IMR-90 (cell line): ENCODE measurements around the gene LTBP2. TPM values are rescaled to one million over a fixed set of nuclear protein-coding genes. Genes with fewer than 3 reads are reported as not detected.
A peak's percentile ranks its signal among the peaks of the same experiment; 100 is the strongest.

Source experiments
- ATAC-seq: fragments of 200-7000 bp; cut with Tn5 transposase; 2 replicates; pipeline ENCODE4 v1.9.1; 2020; ENCODE audit warnings: low read depth, mild to moderate bottlenecking, moderate library complexity
- BruUV-seq: library from RNA; stranded (reverse); fragments of 400-500 nt; replicated peaks from 2 replicates; lab custom pipeline; 2021; lab: Mats Ljungman, UMichigan
- CTCF ChIA-PET: fragments of 300-600 bp; formaldehyde crosslinking; extraction: SDS; loops from one replicate; lab custom pipeline; 2021; ENCODE audit warnings: antibody characterized with exemption; lab: Yijun Ruan, JAX
- POLR2A ChIA-PET: fragments of 300-600 bp; sonication (Branson Sonifier 250); formaldehyde crosslinking; loops from one replicate; lab custom pipeline; 2022; ENCODE audit warnings: antibody characterized with exemption; ENCODE audit not compliant: unreplicated experiment; lab: Charles Lee
- DNase-seq: peaks from one replicate; pipeline ENCODE4 v3.0.0; 2013
- H2AFZ ChIP-seq: replicated peaks from 2 replicates; pipeline ENCODE3; 2013; ENCODE audit warnings: low read length, mild to moderate bottlenecking; ENCODE audit not compliant: poor library complexity
- H2AK5ac ChIP-seq: 2 replicates; pipeline ENCODE4 v1.6.1; 2013; ENCODE audit warnings: low read depth, low read length, inconsistent platforms
- H2AK9ac ChIP-seq: replicated peaks from 2 replicates; pipeline ENCODE3; 2013; ENCODE audit warnings: mild to moderate bottlenecking, low read depth, low read length, moderate library complexity; ENCODE audit not compliant: poor library complexity
- H2BK120ac ChIP-seq: 2 replicates; pipeline ENCODE4 v1.6.1; 2013; ENCODE audit warnings: low read depth, low read length, inconsistent platforms
- H2BK15ac ChIP-seq: 3 replicates; pipeline ENCODE4 v1.6.1; 2013; ENCODE audit warnings: low read depth, low read length, inconsistent platforms
- H2BK20ac ChIP-seq: 2 replicates; pipeline ENCODE4 v1.6.1; 2013; ENCODE audit warnings: low read depth, mild to moderate bottlenecking, inconsistent platforms, low read length, moderate library complexity
- H2BK5ac ChIP-seq: 2 replicates; pipeline ENCODE4 v1.6.1; 2013; ENCODE audit warnings: mild to moderate bottlenecking, low read depth, low read length, inconsistent platforms; ENCODE audit not compliant: poor library complexity, severe bottlenecking
- H3K14ac ChIP-seq: replicated peaks from 2 replicates; pipeline ENCODE4 v1.6.1; 2013; ENCODE audit warnings: low read depth, low read length, inconsistent platforms
- H3K18ac ChIP-seq: 2 replicates; pipeline ENCODE4 v1.6.1; 2013; ENCODE audit warnings: low read depth, low read length, control low read depth
- H3K23ac ChIP-seq: 2 replicates; pipeline ENCODE4 v1.6.1; 2013; ENCODE audit warnings: low read depth, low read length, inconsistent platforms
- H3K27ac ChIP-seq: 2 replicates; pipeline ENCODE4 v1.5.1; 2013; ENCODE audit warnings: mild to moderate bottlenecking, control low read depth, low read length; ENCODE audit not compliant: insufficient read depth
- H3K27me3 ChIP-seq: 2 replicates; pipeline ENCODE4 v1.6.1; 2013; ENCODE audit warnings: low read length; ENCODE audit not compliant: control insufficient read depth, insufficient read depth
- H3K36me3 ChIP-seq: 2 replicates; pipeline ENCODE4 v1.6.1; 2013; ENCODE audit warnings: low read length, mixed read lengths; ENCODE audit not compliant: control insufficient read depth, insufficient read depth
- H3K4ac ChIP-seq: 2 replicates; pipeline ENCODE4 v1.6.1; 2013; ENCODE audit warnings: low read depth, low read length, inconsistent platforms
- H3K4me1 ChIP-seq: 2 replicates; pipeline ENCODE4 v1.6.1; 2013; ENCODE audit warnings: low read length, mixed read lengths; ENCODE audit not compliant: control insufficient read depth, insufficient read depth
- H3K4me2 ChIP-seq: 2 replicates; pipeline ENCODE4 v1.6.1; 2013; ENCODE audit warnings: low read depth, mild to moderate bottlenecking, control low read depth, low read length, moderate library complexity
- H3K4me3 ChIP-seq: 2 replicates; pipeline ENCODE4 v1.5.1; 2013; ENCODE audit warnings: low read depth, mild to moderate bottlenecking, control low read depth, low read length, moderate library complexity; ENCODE audit not compliant: insufficient read depth
- H3K56ac ChIP-seq: 2 replicates; pipeline ENCODE4 v1.6.1; 2013; ENCODE audit warnings: low read length, inconsistent platforms; ENCODE audit not compliant: insufficient read depth; ENCODE audit errors: extremely low read depth
- H3K79me1 ChIP-seq, 2 experiments: 2 replicates each; pipeline ENCODE4 v1.6.1; 2013; ENCODE audit warnings: low read length in 2 of 2, inconsistent platforms in 1 of 2, low read depth in 1 of 2
- H3K9ac ChIP-seq: 2 replicates; pipeline ENCODE4 v1.6.1; 2013; ENCODE audit warnings: low read depth, low read length, control low read depth
- H3K9me1 ChIP-seq: 2 replicates; pipeline ENCODE4 v1.6.1; 2013; ENCODE audit warnings: low read length, inconsistent platforms; ENCODE audit not compliant: insufficient read depth
- H3K9me3 ChIP-seq: 2 replicates; pipeline ENCODE4 v1.6.1; 2013; ENCODE audit warnings: low read length; ENCODE audit not compliant: control insufficient read depth, insufficient read depth
- H4K20me1 ChIP-seq: 2 replicates; pipeline ENCODE4 v1.6.1; 2013; ENCODE audit warnings: low read length, inconsistent platforms; ENCODE audit not compliant: insufficient read depth
- H4K5ac ChIP-seq: 2 replicates; pipeline ENCODE4 v1.6.1; 2013; ENCODE audit warnings: mild to moderate bottlenecking, low read depth, low read length, control low read depth
- H4K8ac ChIP-seq, 2 experiments: 2 replicates each; pipeline ENCODE4 v1.6.1; 2013; ENCODE audit warnings: low read depth in 2 of 2, low read length in 2 of 2, control low read depth in 1 of 2, inconsistent platforms in 1 of 2
- H4K91ac ChIP-seq: 2 replicates; pipeline ENCODE4 v1.6.1; 2013; ENCODE audit warnings: low read depth, low read length, inconsistent platforms; ENCODE audit not compliant: insufficient read depth
- CEBPB ChIP-seq: IDR thresholded peaks from 2 replicates; pipeline ENCODE4 v1.6.1; 2012; ENCODE audit warnings: low read depth, low read length, improper control_type of control experiment
- CHD1 ChIP-seq: IDR thresholded peaks from 2 replicates; pipeline ENCODE4 v1.6.1; 2012; ENCODE audit warnings: low read depth, low read length, improper control_type of control experiment
- CTCF ChIP-seq: conservative IDR thresholded peaks from 2 replicates; pipeline ENCODE4 v1.5.1; 2012; ENCODE audit warnings: mild to moderate bottlenecking, low read depth, low read length, improper control_type of control experiment
- ELK1 ChIP-seq: fragments of 150-350 bp; IDR thresholded peaks from 2 replicates; pipeline ENCODE4 v1.6.1; 2016; ENCODE audit warnings: low read depth, mild to moderate bottlenecking, low read length, moderate library complexity, borderline replicate concordance
- FOS ChIP-seq: fragments of 150-350 bp; IDR thresholded peaks from 2 replicates; pipeline ENCODE4 v1.6.1; 2016; ENCODE audit warnings: low read depth, low read length
- MAFK ChIP-seq: IDR thresholded peaks from 2 replicates; pipeline ENCODE4 v1.6.1; 2012; ENCODE audit warnings: low read depth, low read length, improper control_type of control experiment
- MAZ ChIP-seq: IDR thresholded peaks from 2 replicates; pipeline ENCODE4 v1.6.1; 2012; ENCODE audit warnings: low read depth, mild to moderate bottlenecking, low read length, improper control_type of control experiment, moderate library complexity, borderline replicate concordance
- MXI1 ChIP-seq: IDR thresholded peaks from 2 replicates; pipeline ENCODE4 v1.6.1; 2012; ENCODE audit warnings: low read depth, mild to moderate bottlenecking, low read length, moderate library complexity, borderline replicate concordance
- RAD21 ChIP-seq: IDR thresholded peaks from 2 replicates; pipeline ENCODE4 v1.6.1; 2012; ENCODE audit warnings: low read length, improper control_type of control experiment
- SMC3 ChIP-seq: fragments of 150-350 bp; IDR thresholded peaks from 2 replicates; pipeline ENCODE4 v1.6.1; 2016; ENCODE audit warnings: low read depth, mild to moderate bottlenecking, antibody characterized with exemption, low read length, moderate library complexity
- WGBS, 2 experiments: methylation state at CpG; one replicate each; pipeline versions ENCODE4 v1.1.5 to v1.1.7; 2013; ENCODE audit warnings: missing lambda C conversion rate in 2 of 2; ENCODE audit not compliant: insufficient read length in 1 of 2; ENCODE audit errors: extremely low coverage in 2 of 2; 5-methylcytosine and 5-hydroxymethylcytosine counted together
- dilution Hi-C: fragments of 300-500 bp; cut with HindIII; formaldehyde crosslinking; loops from one replicate; pipeline ENCODE4 v1.14.3; 2018; ENCODE audit warnings: low sequenced_read_pairs; ENCODE audit not compliant: unreplicated experiment
- in situ Hi-C: fragments of 300-500 bp; cut with MboI; formaldehyde crosslinking; loops from 3 replicates; pipeline ENCODE4 v1.14.3; 2019; ENCODE audit warnings: low sequenced_read_pairs, inconsistent platforms, mixed read lengths
- intact Hi-C: fragments of 100-400 bp; cut with micrococcal nuclease; formaldehyde crosslinking; loops from 2 replicates; pipeline ENCODE4 v1.10.0; 2022
- polyA plus RNA-seq, 3 experiments: library from polyadenylated mRNA; depleted of rRNA; stranded (reverse); fragments of >200 nt; gene quantifications; 2 replicates each; pipeline ENCODE4 v1.2.3, GENCODE V29; 2012; ENCODE audit warnings: low replicate concordance in 1 of 3
- total RNA-seq: library from RNA; depleted of rRNA; stranded (reverse); fragments of >200 nt; gene quantifications from 2 replicates; pipeline ENCODE4 v1.2.3, GENCODE V29; 2012

LTBP2 gene
- total and polyA plus RNA-seq, 2 of the 4 experiments (the other 2 are of a cell fraction): 23.8 to 79.3 TPM

GRCh38 chr14:74620923-74621322, 8.9 kb upstream of the LTBP2 start:
- peak overlapping the region; percentile 58 for H2AK9ac ChIP-seq
- peak overlapping the region; percentile 96 for H2BK5ac ChIP-seq
- H3K14ac ChIP-seq: peak overlapping the region; percentile 92
- WGBS, 2 experiments: 89% methylated on average over 1 of the region's 3 CpGs; no CpG with 5 or more reads in 1 of the 2 experiments
- H3K27me3 ChIP-seq: no peaks in the 10 kb centered on the region
- no peak overlapping the region for H3K9ac ChIP-seq
- peak overlapping the region; percentile 77 for H2AK5ac ChIP-seq
- H3K27ac ChIP-seq: peak overlapping the region; percentile 93
- no peaks in the 10 kb centered on the region for H4K20me1 ChIP-seq
- peak overlapping the region; percentile 77 to 91; a peak in 3 of 4 replicates for H4K8ac ChIP-seq
- TF ChIP-seq CTCF: no peak
- TF ChIP-seq MAZ: no peak
- no peak for TF ChIP-seq CEBPB
- TF ChIP-seq MAFK: no peak
- TF ChIP-seq ELK1: no peak
- no peak for TF ChIP-seq RAD21
- TF ChIP-seq CHD1: no peak
- TF ChIP-seq MXI1: no peak
- no peak for TF ChIP-seq SMC3
- TF ChIP-seq FOS: no peak
- peak overlapping the region; percentile 95 for H4K91ac ChIP-seq
- in situ Hi-C loops: no loop called here
- no TSS peak for BruUV-seq
- H3K4me2 ChIP-seq: no peak overlapping the region
- H3K36me3 ChIP-seq: no peaks in the 10 kb centered on the region
- CTCF ChIA-PET: no interaction called here
- H2BK120ac ChIP-seq: peak overlapping the region; percentile 93
- H4K5ac ChIP-seq: peak overlapping the region; percentile 57
- H2BK20ac ChIP-seq: peak overlapping the region; percentile 83
- no peak overlapping the region for H3K4me3 ChIP-seq
- POLR2A ChIA-PET: no interaction called here
- H3K23ac ChIP-seq: peak overlapping the region; percentile 87
- H3K18ac ChIP-seq: peak overlapping the region; percentile 77; the same call in 1 of the 2 replicates
- no peak for ATAC-seq
- no peak for DNase-seq
- H2BK15ac ChIP-seq: peak overlapping the region; percentile 95
- peak overlapping the region; percentile 94 for H3K4ac ChIP-seq
- peaks cover 0 to 30% of the 10 kb centered on the region in 2 experiments; a peak in 2 of 4 replicates for H3K79me1 ChIP-seq
- dilution Hi-C loops: no loop called here
- H2AFZ ChIP-seq: peak overlapping the region; percentile 27
- H3K9me1 ChIP-seq: peaks cover 56% of the 10 kb centered on the region
- intact Hi-C loops: no loop called here
- 0 out of 2 replicates have a peak overlapping the region, but pooled peaks have one; percentile 5 for H3K56ac ChIP-seq
- no peaks in the 10 kb centered on the region for H3K9me3 ChIP-seq
- peaks cover 44% of the 10 kb centered on the region for H3K4me1 ChIP-seq
